Effector memory CD8-positive, alpha-beta T cell (primary cell): ENCODE measurements around the gene ARHGAP24.
"Not testable (repeated sequence)": the region's sequence is repeated elsewhere in the genome, so short reads cannot be mapped to it uniquely, and the experiment has no call there.

Experiments used
- ATAC-seq: fragments of 150-1000 bp; cut with Tn5 transposase; replicated peaks from 2 replicates; pipeline ENCODE4 v1.10.0; 2021; ENCODE audit warnings: mild to moderate bottlenecking, moderate library complexity
- DNase-seq, 3 experiments: peaks; one replicate each; pipeline ENCODE4 v3.0.0; 2021
- H3K27ac Mint-ChIP-seq, 2 donors: one replicate each; pipeline ENCODE4 v1.8.0; 2022; ENCODE audit warnings: mild to moderate bottlenecking in 2 of 2, mixed read lengths in 2 of 2, moderate library complexity in 2 of 2
- H3K27me3 Mint-ChIP-seq, 2 donors: one replicate each; pipeline ENCODE4 v1.8.0; 2022; ENCODE audit warnings: mixed read lengths in 2 of 2
- H3K36me3 Mint-ChIP-seq: one replicate; pipeline ENCODE4 v1.8.0; 2022; ENCODE audit warnings: mild to moderate bottlenecking, moderate library complexity, mixed read lengths; ENCODE audit not compliant: insufficient read depth
- H3K4me1 Mint-ChIP-seq, 2 donors: one replicate each; pipeline ENCODE4 v1.8.0; 2022; ENCODE audit warnings: low read depth in 2 of 2, mixed read lengths in 2 of 2
- H3K4me3 Mint-ChIP-seq, 2 donors: one replicate each; pipeline ENCODE4 v1.8.0; 2022; ENCODE audit warnings: mild to moderate bottlenecking in 2 of 2, mixed read lengths in 2 of 2, moderate library complexity in 2 of 2
- H3K9me3 Mint-ChIP-seq, 2 donors: one replicate each; pipeline ENCODE4 v1.8.0; 2022; ENCODE audit warnings: mixed read lengths in 2 of 2

The ARHGAP24 gene

DNA sequence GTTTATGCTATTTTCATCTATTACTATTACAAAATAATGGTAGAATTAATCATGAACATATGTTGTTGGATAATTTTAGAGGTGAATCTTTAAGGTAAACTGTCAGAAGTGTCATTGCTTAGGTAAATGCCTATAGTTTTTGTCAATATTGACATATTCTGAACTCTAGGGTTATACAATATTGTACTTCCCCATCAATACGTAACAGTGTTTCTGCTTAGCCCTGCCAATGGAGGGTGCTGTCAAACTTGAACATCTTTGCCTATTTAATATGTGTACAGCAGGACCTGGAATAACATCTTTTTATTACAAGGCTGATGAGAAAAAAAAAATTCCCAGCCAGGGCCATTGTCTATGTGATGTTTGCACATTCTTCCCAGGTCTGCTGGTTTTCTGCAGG, 40.8 kb downstream of the ARHGAP24 start:
- H3K4me3 Mint-ChIP-seq, result no peak overlapping the region
- no peaks in the 10 kb centered on the region for H3K36me3 Mint-ChIP-seq
- DNase-seq (no peak), ATAC-seq (no peak)
- no peak overlapping the region for H3K27ac Mint-ChIP-seq
- no peaks in the 10 kb centered on the region for H3K4me1 Mint-ChIP-seq
- no peaks in the 10 kb centered on the region for H3K27me3 Mint-ChIP-seq
- H3K9me3 Mint-ChIP-seq, result peaks cover 0 to 3% of the 10 kb centered on the region in 2 donors

DNA sequence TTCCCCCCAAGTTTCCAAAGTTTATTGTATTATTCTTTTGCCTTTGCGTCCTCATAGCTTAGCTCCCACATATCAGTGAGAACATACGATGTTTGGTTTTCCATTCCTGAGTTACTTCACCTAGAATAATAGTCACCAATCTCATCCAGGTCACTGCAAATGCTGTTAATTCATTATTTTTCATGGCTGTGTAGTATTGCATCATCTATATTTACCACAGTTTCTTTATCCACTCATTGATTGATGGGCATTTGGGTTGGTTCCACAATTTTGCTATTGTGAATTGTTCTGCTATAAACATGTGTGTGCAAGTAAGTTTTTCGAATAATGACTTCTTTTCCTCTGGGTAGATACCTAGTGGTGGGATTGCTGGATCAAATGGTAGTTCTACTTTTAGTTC, 43.6 kb downstream of the ARHGAP24 start:
- ATAC-seq, H3K4me3 Mint-ChIP-seq, H3K4me1 Mint-ChIP-seq, H3K36me3 Mint-ChIP-seq, DNase-seq, H3K27ac Mint-ChIP-seq, H3K27me3 Mint-ChIP-seq, H3K9me3 Mint-ChIP-seq: not testable (repeated sequence)

DNA sequence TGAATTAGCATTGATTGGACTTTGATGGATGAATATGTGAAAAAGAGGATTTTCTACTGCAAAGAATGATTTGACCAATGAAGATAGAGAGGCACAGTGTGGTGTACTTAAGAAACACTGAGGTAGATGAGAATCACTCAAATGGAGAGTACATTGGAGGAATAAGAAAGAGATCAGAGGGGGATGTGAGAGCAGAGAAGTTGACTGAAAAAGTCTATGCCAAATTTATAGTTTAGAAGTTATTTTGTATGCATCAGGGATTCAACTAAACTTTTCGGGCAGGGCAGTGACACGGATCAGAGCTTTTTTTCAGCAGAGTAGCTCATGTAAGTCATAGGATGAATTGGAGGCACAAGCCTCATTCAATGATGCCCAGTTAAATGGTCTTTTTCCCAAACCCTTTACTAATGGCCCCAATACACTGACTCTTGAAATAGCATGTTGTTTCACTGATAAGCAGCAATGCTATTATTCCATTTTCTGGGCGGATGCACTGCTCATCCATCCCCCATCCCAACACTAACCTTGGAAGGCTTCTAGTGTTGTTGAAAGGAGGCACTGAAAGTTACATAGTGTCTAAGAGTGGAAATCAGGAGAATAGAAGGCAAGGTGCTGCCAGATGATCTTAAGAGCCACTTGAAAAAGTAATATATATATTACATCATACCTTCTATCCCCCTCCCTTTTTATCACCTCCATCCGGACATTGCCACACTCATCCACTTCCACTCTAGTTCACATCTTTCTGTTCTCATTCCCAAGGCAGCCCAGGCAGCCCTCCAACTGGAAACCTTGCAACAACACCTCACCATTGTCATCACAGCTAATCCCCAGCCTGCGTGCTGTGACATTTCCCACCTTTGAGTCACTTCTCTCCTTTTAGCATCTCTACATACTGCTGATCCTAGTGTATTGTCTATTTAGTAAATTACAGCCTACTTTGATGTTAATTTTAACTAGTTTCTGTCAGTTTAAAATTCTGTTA, 46.1 kb downstream of the ARHGAP24 start:
- H3K27ac Mint-ChIP-seq, result no peak overlapping the region
- H3K27me3 Mint-ChIP-seq, result no peaks in the 10 kb centered on the region
- ATAC-seq, result no peak
- H3K4me1 Mint-ChIP-seq, result no peaks in the 10 kb centered on the region
- H3K36me3 Mint-ChIP-seq, result no peaks in the 10 kb centered on the region
- DNase-seq, result no peak
- peaks cover 0 to 6% of the 10 kb centered on the region in 2 donors for H3K9me3 Mint-ChIP-seq
- no peak overlapping the region for H3K4me3 Mint-ChIP-seq

DNA sequence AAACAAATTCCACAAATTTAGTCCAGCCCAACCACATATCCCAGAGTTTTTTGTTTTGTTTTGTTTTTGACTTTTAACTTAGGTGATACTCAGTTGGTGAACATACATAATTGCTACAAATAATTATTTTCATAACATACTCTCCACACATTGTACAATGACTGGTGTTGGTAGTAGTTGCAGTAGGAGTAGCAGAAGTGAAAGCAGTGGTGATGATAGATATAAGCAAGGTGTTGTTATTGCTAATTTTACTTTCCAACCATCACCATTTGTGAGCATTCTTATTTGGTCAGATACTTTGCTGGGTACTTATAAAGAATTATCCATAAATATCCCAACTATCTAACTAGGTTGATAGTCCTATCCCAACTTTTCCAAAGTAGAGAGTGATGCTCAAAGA, 47.3 kb downstream of the ARHGAP24 start:
- Mint-ChIP-seq H3K9me3 (peaks cover 0 to 6% of the 10 kb centered on the region in 2 donors), H3K4me1 (no peaks in the 10 kb centered on the region), H3K4me3 (no peak overlapping the region), H3K27ac (no peak overlapping the region), H3K27me3 (no peaks in the 10 kb centered on the region), H3K36me3 (no peaks in the 10 kb centered on the region)
- ATAC-seq, result no peak
- DNase-seq, result no peak

DNA sequence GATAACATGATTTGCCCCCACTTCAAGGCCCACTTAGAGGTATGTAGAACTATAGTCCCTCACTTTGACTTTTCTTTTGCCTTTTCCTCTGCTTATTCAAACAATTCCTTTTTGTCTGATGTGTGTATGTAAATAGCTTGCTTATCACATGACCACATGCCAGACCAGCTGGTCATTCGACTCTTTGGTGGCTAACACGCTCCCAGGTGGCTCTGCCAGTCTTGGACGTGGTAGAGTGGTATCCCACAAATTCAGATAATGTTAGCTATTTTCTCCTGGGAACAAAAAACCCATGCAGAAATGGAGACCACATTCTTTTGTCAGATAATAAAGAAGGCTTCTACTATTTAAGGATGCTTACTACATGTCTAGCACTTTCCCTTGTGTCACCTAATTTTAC, 47.9 kb downstream of the ARHGAP24 start:
- Mint-ChIP-seq H3K27ac (no peak overlapping the region), H3K4me3 (no peak overlapping the region), H3K27me3 (no peaks in the 10 kb centered on the region), H3K9me3 (peaks cover 2 to 9% of the 10 kb centered on the region in 2 donors), H3K36me3 (no peaks in the 10 kb centered on the region), H3K4me1 (no peaks in the 10 kb centered on the region)
- no peak for ATAC-seq
- no peak for DNase-seq

DNA sequence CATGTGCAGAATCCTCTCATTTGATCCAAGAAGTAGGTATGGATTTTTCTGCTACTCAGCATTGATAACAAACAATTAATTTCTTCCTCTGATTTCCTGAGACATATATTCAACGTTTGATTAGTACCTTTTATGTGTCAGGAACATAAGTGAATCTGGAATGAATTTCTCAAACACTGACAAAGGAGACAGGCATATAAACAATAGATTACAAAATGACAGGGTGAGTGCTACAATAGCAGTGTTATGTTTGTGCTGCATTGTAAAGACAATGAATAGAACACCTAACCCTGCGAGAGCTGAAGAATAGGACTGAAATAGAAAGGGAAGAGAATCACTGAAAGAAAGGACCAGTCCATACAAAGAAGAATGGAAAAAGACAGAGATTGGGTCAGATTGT, 52.9 kb downstream of the ARHGAP24 start:
- Mint-ChIP-seq H3K36me3 (no peaks in the 10 kb centered on the region), H3K4me3 (no peak overlapping the region), H3K4me1 (no peaks in the 10 kb centered on the region), H3K27ac (no peak overlapping the region), H3K9me3 (peaks cover 4 to 8% of the 10 kb centered on the region in 2 donors), H3K27me3 (no peaks in the 10 kb centered on the region)
- DNase-seq (no peak), ATAC-seq (no peak)

DNA sequence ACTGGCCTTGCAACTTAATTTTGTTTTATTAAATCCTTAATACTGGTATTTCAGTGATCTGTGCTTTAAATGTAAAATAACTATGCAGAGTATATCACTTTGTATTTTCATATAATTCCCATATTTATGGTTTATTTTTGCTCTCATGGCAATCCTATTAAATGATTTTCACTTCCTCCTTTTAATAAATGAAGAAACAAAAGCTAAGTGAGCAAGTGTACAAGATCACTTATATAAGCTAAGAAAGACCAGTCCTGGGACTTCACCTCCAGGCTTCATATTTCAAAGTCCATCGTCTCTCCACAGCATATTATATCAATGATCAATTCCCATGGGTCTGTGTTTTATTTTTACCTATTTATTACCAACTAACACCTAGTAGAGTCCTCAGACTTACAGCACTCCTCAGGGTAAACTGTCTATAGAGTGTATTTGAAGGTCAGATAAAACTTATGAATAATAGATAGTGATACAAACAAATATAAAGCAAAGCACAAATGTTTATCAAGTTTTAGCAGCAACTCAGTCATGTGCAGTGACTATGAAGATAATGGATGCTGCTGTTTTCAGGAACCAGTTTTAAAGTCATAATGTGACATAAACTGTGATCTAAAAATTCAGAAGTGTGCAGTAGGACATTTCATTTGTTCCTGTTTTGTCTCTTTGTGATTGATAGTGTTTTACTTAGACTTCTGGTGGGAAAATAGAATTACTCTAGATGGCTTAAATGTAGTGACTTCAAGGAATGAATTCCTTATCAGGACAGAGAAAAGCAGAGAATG, 56.8 kb downstream of the ARHGAP24 start:
- Mint-ChIP-seq H3K36me3 (no peaks in the 10 kb centered on the region), H3K27ac (no peak overlapping the region), H3K27me3 (no peaks in the 10 kb centered on the region), H3K9me3 (peaks cover 4 to 15% of the 10 kb centered on the region in 2 donors), H3K4me3 (no peak overlapping the region), H3K4me1 (no peaks in the 10 kb centered on the region)
- ATAC-seq (no peak), DNase-seq (no peak)

DNA sequence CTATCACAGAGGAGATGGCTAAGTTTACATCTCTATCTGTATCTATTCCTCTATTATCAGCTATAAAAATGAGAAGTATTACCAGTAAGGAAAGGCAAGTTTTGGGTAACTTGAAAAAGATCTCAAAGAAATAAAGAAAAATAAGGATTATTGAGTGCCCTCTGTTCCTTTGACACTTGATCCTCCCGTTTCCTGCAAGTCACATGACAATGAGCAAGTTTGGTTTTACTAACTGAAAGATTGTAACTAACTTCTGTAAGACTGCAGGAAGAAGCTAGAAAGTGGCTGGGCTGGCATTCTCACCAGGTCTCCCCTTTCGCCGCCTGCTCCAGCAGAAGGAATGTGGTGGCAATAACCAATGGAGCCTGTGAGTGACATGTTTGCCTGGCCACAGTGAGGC, 59.2 kb downstream of the ARHGAP24 start:
- ATAC-seq, result no peak
- Mint-ChIP-seq H3K4me3 (no peak overlapping the region), H3K27ac (no peak overlapping the region), H3K27me3 (no peaks in the 10 kb centered on the region), H3K36me3 (no peaks in the 10 kb centered on the region), H3K4me1 (no peaks in the 10 kb centered on the region), H3K9me3 (peaks cover 0 to 7% of the 10 kb centered on the region in 2 donors)
- no peak for DNase-seq

DNA sequence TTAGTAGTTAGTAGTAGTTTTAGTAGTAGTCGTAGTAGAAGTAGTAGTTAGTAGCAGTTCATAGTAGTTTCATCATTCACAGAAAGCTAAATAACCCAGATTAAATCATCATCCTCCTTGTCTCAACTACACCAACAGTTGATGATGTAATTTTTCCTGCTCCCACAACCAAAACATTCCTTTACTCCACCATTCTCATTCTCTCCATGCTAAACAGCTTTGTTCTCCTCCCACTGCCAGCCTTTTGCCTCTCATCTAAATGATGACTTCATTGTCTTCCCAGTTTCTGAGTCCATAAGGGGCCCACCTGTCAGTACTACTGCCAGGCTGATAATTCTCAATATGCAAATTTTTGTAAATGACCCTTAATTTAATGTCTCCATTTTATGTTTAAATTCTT, 68.9 kb downstream of the ARHGAP24 start:
- H3K27ac Mint-ChIP-seq, result no peak overlapping the region
- no peak for DNase-seq
- no peak for ATAC-seq
- H3K27me3 Mint-ChIP-seq, result no peaks in the 10 kb centered on the region
- no peaks in the 10 kb centered on the region for H3K36me3 Mint-ChIP-seq
- no peaks in the 10 kb centered on the region for H3K4me1 Mint-ChIP-seq
- H3K9me3 Mint-ChIP-seq, result peaks cover 0 to 5% of the 10 kb centered on the region in 2 donors
- H3K4me3 Mint-ChIP-seq, result no peak overlapping the region

DNA sequence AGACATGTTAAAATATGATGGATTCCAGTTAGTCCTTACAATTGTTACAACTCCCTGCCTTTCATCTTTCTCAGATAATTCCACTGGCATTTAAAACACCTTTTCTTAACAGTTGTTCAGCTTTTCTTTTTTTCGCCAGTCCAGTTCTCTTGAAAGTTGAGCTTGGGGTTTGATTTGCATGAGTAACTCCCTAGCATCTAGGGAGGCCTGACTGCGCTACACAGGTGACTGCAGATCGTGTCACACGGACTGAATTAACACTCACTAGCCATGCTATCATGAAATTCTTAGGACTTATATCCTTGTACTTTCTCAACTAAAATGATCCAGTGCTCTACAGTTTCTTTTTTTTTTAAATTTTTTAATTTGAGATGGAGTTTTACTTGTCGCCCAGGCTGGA, 69.8 kb downstream of the ARHGAP24 start:
- Mint-ChIP-seq H3K36me3 (no peaks in the 10 kb centered on the region), H3K27ac (no peak overlapping the region), H3K27me3 (no peaks in the 10 kb centered on the region), H3K4me3 (no peak overlapping the region), H3K9me3 (peaks cover 3 to 7% of the 10 kb centered on the region in 2 donors), H3K4me1 (no peaks in the 10 kb centered on the region)
- DNase-seq (no peak), ATAC-seq (no peak)

DNA sequence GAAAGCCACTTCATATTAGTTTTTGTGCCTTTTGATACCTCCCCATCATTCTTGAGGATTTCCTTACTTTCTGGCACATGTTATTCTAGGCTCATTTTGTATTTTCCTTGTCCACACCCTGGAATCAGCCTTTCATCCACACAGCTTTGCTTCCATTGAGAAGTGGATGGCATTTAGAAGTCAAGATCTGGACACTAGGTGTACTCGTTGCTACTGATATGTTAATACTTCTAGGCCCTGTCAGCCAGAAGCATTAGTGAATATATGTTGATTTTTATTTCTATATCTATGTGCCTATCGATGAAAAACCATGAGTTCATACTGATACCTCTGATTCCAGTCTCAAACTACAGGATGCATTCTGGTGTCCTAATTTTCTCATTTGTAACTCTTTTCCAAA, 73.2 kb downstream of the ARHGAP24 start:
- DNase-seq (no peak), ATAC-seq (no peak)
- no peaks in the 10 kb centered on the region for H3K27me3 Mint-ChIP-seq
- peaks cover 6 to 16% of the 10 kb centered on the region in 2 donors for H3K9me3 Mint-ChIP-seq
- H3K4me3 Mint-ChIP-seq, result no peak overlapping the region
- no peak overlapping the region for H3K27ac Mint-ChIP-seq
- H3K36me3 Mint-ChIP-seq, result no peaks in the 10 kb centered on the region
- H3K4me1 Mint-ChIP-seq, result no peaks in the 10 kb centered on the region

DNA sequence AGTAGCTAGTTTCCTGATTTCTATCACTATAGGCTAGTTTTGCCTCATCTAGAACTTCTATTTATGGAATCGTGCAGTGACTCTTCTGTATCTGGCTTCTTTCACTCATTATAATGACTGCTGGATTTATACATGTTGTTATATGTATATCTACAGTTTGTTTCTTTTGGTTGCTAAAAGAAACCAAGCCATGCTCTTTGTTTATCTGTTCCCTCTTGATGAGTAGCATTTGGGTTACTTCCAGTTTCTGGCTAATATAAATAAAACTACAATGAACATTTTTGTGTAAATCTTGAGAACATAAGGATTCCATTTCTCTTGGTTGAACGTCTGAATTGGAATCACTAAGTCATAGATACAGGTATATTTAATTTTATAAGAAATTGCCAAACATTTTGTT, 73.9 kb downstream of the ARHGAP24 start:
- Mint-ChIP-seq H3K4me3 (no peak overlapping the region), H3K4me1 (no peaks in the 10 kb centered on the region), H3K36me3 (no peaks in the 10 kb centered on the region), H3K9me3 (peaks cover 6 to 14% of the 10 kb centered on the region in 2 donors), H3K27ac (no peak overlapping the region), H3K27me3 (no peaks in the 10 kb centered on the region)
- DNase-seq (no peak), ATAC-seq (no peak)

DNA sequence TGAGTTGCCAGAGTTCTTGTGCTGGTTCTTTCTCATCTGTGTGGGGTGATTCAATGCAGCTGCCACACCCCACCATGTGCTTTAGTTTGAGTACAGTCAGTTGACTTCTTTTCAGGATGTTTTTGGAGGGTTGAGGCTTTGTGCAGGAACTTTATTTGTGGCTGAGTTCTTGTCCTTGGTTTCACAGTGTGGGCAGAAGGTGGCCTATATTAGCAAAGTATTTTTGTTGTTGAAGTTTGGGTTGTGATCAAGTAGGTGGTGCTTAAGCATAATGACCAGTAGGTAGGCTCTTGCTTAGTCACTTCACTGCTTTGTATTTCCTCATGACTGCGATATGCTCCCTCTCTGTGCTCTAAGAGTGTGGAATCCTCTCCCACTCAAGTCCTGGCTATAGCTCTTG, 80.3 kb downstream of the ARHGAP24 start:
- peaks cover 14 to 20% of the 10 kb centered on the region in 2 donors for H3K9me3 Mint-ChIP-seq
- no peaks in the 10 kb centered on the region for H3K36me3 Mint-ChIP-seq
- no peak for ATAC-seq
- H3K27ac Mint-ChIP-seq, result no peak overlapping the region
- no peak overlapping the region for H3K4me3 Mint-ChIP-seq
- no peaks in the 10 kb centered on the region for H3K27me3 Mint-ChIP-seq
- DNase-seq, result no peak
- H3K4me1 Mint-ChIP-seq, result no peaks in the 10 kb centered on the region

DNA sequence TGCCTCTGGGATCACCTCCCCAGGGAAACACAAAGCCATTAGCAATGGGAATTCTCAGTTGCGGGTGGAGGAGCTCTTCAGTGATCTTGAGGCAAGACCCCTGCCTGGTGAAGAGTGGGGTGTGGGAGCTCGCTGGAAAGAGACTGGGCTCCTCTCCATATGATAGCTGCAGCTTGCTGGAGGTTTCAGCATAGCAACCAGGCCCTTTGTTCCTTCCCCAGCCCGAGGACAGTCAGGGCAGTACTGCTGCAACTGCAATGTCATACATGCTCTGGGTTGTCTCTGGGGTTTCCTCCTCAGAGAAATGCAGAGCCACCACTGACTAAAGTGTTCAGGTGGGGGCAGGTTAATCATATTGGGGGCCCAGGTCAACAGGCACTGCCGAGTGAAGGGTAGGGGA, 81.3 kb downstream of the ARHGAP24 start:
- ATAC-seq, result no peak
- Mint-ChIP-seq H3K4me3 (no peak overlapping the region), H3K36me3 (no peaks in the 10 kb centered on the region), H3K27me3 (no peaks in the 10 kb centered on the region), H3K4me1 (no peaks in the 10 kb centered on the region), H3K27ac (no peak overlapping the region), H3K9me3 (peaks cover 14 to 20% of the 10 kb centered on the region in 2 donors)
- DNase-seq, result no peak
